Lower lobe of right lung (tissue), 2 donors: ENCODE measurements around the gene ZNF521. TPM values are rescaled to one million over a fixed set of nuclear protein-coding genes. Genes with fewer than 3 reads are reported as not detected.
A peak's percentile ranks its signal among the peaks of the same experiment; 100 is the strongest.

Source experiments
- ATAC-seq, 2 donors: fragments of 200-7000 bp; cut with Tn5 transposase; one replicate each; pipeline ENCODE4 v1.9.1; 2020 to 2022; ENCODE audit warnings: mild to moderate bottlenecking in 2 of 2, moderate library complexity in 2 of 2
- DNase-seq: peaks from one replicate; pipeline ENCODE4 v3.0.0-alpha.2; 2020
- H3K27ac ChIP-seq: fragments of 200-600 bp; one replicate; pipeline ENCODE4 v1.8.0; 2022
- H3K27me3 ChIP-seq: fragments of 200-600 bp; one replicate; pipeline ENCODE4 v1.8.0; 2022; ENCODE audit warnings: low read depth
- H3K36me3 ChIP-seq: fragments of 200-600 bp; one replicate; pipeline ENCODE4 v1.8.0; 2022; ENCODE audit warnings: mild to moderate bottlenecking
- H3K4me1 ChIP-seq: fragments of 200-600 bp; one replicate; pipeline ENCODE4 v1.8.0; 2022
- H3K4me3 ChIP-seq: fragments of 200-600 bp; one replicate; pipeline ENCODE4 v1.8.0; 2022; ENCODE audit warnings: mild to moderate bottlenecking
- H3K9me3 ChIP-seq: fragments of 200-600 bp; one replicate; pipeline ENCODE4 v1.8.0; 2022
- intact Hi-C: fragments of 100-400 bp; cut with DNase I; formaldehyde crosslinking; loops from one replicate; pipeline ENCODE4 v1.11.0; 2022
- total RNA-seq: library from RNA; stranded (reverse); fragmentation: NEBNext Ultra II Directional; extraction: Animal tissue kit (Norgen Biotek cat#: 25700); gene quantifications from one replicate; pipeline ENCODE4 v1.2.1, GENCODE V29; 2021
- TF ChIP-seq, protein P1 (sequence below): fragments of 200-600 bp; IDR thresholded peaks from one replicate; pipeline ENCODE4 v1.8.0; 2022; ENCODE audit warnings: antibody characterized with exemption, mild to moderate bottlenecking
- donor health status: DM: no; HTN: yes; CAD: no; lungs with severe emphysema.

Gene ZNF521
- total RNA-seq, 1 donor from 2014 or later = 12.7 TPM

DNA sequence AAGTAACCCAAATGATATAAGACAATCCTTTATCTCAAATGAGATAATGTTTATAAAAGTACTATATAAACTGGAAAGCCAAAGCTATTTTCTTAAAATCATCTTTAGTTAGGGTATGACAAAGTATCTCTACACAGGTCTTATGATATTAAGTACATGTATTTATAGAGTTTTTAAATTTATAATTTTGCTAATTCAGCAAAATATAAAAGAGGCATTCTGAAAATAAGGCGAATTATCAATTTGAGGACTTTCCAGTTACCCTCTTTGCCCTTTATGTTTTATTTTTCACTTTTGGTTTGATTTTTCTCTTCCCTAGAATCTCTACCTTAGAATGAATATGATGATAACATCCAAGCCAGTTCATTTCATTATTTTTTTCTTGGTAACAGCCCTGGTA, 115.2 kb downstream of the ZNF521 start:
- intact Hi-C loops = no loop called here
- TF ChIP-seq, protein P1, sequence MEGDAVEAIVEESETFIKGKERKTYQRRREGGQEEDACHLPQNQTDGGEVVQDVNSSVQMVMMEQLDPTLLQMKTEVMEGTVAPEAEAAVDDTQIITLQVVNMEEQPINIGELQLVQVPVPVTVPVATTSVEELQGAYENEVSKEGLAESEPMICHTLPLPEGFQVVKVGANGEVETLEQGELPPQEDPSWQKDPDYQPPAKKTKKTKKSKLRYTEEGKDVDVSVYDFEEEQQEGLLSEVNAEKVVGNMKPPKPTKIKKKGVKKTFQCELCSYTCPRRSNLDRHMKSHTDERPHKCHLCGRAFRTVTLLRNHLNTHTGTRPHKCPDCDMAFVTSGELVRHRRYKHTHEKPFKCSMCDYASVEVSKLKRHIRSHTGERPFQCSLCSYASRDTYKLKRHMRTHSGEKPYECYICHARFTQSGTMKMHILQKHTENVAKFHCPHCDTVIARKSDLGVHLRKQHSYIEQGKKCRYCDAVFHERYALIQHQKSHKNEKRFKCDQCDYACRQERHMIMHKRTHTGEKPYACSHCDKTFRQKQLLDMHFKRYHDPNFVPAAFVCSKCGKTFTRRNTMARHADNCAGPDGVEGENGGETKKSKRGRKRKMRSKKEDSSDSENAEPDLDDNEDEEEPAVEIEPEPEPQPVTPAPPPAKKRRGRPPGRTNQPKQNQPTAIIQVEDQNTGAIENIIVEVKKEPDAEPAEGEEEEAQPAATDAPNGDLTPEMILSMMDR = no peak
- H3K4me3 ChIP-seq = no peak overlapping the region

DNA sequence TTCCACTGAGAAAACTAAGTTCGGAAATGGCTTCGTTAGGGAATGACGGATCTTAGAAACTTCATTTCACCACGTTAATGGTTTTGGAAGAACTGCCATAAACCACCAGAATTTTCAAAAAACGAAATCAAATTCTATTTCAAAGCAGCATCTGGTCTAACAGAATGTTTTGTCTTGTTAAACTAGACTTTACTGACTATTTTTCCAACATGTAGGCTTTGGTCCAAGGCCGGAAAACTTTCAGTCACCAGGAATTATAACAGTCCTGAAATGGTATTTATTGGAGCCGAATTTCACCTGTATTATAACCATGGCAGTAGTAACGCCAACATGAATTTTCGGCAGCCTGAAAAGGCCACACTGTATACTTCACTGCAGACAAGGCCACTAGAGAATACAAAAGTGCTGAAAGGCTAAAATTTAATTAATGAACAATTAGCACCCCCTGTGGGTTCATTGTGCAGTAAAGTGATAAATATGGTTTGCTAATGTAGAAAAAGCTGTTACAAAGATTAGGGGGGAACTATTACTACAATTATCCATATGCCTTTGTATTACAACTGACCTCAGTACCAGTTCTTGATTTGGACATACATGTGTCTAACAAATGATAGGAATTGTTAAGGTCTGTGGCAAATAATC, 116.4 kb downstream of the ZNF521 start:
- TF ChIP-seq, protein P1 = no peak
- intact Hi-C loops = no loop called here
- peaks cover 27% of the 10 kb centered on the region for H3K4me1 ChIP-seq
- ATAC-seq (no peak), DNase-seq (no peak)
- no peaks in the 10 kb centered on the region for H3K36me3 ChIP-seq
- no peak overlapping the region for H3K4me3 ChIP-seq
- H3K9me3 ChIP-seq = no peaks in the 10 kb centered on the region
- no peak overlapping the region for H3K27ac ChIP-seq
- no peaks in the 10 kb centered on the region for H3K27me3 ChIP-seq

More for the DNA sequence above, 115.2 kb downstream of the ZNF521 start:
- Histone ChIP-seq H3K4me1 (peaks cover 15% of the 10 kb centered on the region), H3K36me3 (no peaks in the 10 kb centered on the region), H3K9me3 (no peaks in the 10 kb centered on the region), H3K27me3 (no peaks in the 10 kb centered on the region), H3K27ac (no peak overlapping the region)
- no peak for ATAC-seq
- DNase-seq = no peak

DNA sequence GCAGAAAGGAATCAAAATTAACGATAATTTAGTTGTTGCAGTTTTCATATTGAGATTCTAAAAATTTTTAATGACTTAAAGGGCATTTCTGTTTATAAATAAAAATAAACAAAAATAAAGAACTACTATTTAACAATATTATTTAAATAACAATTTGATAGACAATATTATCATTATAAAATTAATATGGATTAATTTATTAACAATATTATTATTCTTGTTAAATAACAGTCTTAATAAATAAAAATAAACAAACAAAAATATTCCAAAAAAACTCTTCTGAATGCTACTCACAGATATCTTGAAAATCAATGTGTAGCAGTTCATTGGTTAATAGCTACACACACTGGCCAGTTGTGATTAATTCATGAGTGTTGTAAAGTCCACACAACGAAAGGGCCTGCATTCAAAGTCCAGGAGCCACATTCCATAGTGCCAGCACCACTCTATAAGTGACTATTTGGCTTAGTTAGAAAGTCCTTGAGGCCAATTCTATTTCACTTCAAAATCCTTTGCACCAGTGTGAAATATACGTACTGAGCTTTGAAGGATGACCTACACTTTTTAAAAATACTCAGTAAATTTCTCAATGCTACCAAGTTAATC, 117.1 kb downstream of the ZNF521 start:
- DNase-seq (no peak), ATAC-seq (no peak)
- no peaks in the 10 kb centered on the region for H3K27me3 ChIP-seq
- TF ChIP-seq, protein P1 = no peak
- peaks cover 34% of the 10 kb centered on the region for H3K4me1 ChIP-seq
- no peak overlapping the region for H3K27ac ChIP-seq
- no peaks in the 10 kb centered on the region for H3K36me3 ChIP-seq
- H3K9me3 ChIP-seq = no peaks in the 10 kb centered on the region
- no peak overlapping the region for H3K4me3 ChIP-seq
- intact Hi-C loops = no loop called here

DNA sequence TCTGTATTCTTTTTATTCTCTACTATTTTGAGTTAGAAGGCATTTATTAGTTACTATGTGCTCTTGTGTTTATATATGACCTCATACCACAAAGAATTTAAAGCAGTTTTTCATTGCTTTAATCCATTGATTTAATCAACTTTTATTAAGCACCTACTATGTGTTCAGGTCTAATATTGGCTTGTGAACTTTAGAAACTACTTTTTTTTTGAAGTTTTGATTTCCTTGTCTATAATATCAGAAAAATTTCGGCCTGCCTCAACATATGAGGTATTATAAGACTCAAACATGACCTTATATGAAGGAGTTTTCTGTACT, 117.7 kb downstream of the ZNF521 start:
- H3K9me3 ChIP-seq = no peaks in the 10 kb centered on the region
- H3K36me3 ChIP-seq = no peaks in the 10 kb centered on the region
- intact Hi-C loops = no loop called here
- TF ChIP-seq, protein P1 = no peak
- peaks cover 29% of the 10 kb centered on the region for H3K4me1 ChIP-seq
- H3K27me3 ChIP-seq = no peaks in the 10 kb centered on the region
- ATAC-seq (no peak), DNase-seq (no peak)
- H3K27ac ChIP-seq = peak overlapping the region; percentile 9
- H3K4me3 ChIP-seq = no peak overlapping the region

DNA sequence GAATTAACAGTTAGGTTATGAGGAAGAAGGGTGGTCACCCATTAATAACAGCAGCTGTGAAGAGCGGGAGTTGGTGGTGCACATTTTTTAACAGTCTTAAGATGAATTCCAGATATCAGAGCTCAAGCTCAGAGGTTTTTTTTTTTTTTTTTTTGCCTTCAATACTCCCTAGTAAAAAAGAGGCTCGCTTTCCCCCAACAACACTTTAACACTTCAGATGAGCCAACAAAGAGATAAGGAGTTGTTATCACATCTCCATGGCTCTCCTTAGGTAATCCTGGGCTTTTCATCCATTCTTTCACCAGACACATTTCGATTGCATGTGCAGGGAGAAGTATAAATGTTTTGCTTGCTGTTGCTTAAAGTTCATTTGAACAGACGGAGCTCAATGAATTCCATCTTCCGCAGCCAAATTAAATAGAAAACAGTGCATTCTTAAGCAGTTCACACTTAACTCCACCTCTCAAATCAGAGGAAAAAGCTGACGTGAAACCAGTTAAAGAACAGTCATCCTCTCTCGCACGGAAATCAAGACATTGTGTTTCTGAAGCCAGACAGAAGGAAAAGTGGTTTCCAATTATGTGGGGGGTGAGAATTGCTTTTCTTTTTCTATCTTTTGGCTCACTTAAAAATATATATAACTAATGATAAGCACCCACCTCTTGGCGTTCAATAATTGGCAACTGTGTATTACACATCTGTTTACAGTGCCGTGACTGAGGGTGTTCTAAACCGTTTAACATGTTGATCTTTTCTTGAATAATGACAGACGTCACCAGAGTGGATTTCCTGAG, 118.2 kb downstream of the ZNF521 start:
- Histone ChIP-seq H3K4me3 (no peak overlapping the region), H3K36me3 (no peaks in the 10 kb centered on the region), H3K4me1 (peaks cover 26% of the 10 kb centered on the region), H3K27me3 (no peaks in the 10 kb centered on the region), H3K27ac (peak overlapping the region; percentile 9), H3K9me3 (no peaks in the 10 kb centered on the region)
- ATAC-seq (peak in 1 of 2 donors; percentile 45), DNase-seq (no peak)
- intact Hi-C loops = no loop called here
- TF ChIP-seq, protein P1 = no peak
